Progenitor cell of endocrine pancreas (in vitro differentiated cells): Measurements from ENCODE around the gene COL15A1. TPM values are rescaled to one million over a fixed set of nuclear protein-coding genes. Genes with fewer than 3 reads are reported as not detected.

Experiments
- DNase-seq: peaks from one replicate; pipeline ENCODE4 v3.0.0; 2021; ENCODE audit warnings: low spot score; ENCODE audit not compliant: unreplicated experiment
- H3K27ac Mint-ChIP-seq: 2 replicates; pipeline ENCODE4 v1.8.0; 2021; ENCODE audit warnings: mild to moderate bottlenecking, moderate library complexity, mixed read lengths
- H3K27me3 Mint-ChIP-seq: 2 replicates; pipeline ENCODE4 v1.8.0; 2021; ENCODE audit warnings: mixed read lengths
- H3K36me3 Mint-ChIP-seq: 2 replicates; pipeline ENCODE4 v1.8.0; 2022; ENCODE audit warnings: mixed read lengths; ENCODE audit not compliant: insufficient read depth
- H3K4me1 Mint-ChIP-seq: 2 replicates; pipeline ENCODE4 v1.8.0; 2021; ENCODE audit warnings: low read depth, mixed read lengths
- H3K4me3 Mint-ChIP-seq: 2 replicates; pipeline ENCODE4 v1.8.0; 2021; ENCODE audit warnings: low read depth, mild to moderate bottlenecking, moderate library complexity, mixed read lengths
- H3K9me3 Mint-ChIP-seq: 2 replicates; pipeline ENCODE4 v1.8.0; 2021; ENCODE audit warnings: low read depth, mixed read lengths
- CTCF ChIP-seq: fragments of 200-600 bp; sonication (generic); IDR thresholded peaks from one replicate; pipeline ENCODE4 v1.5.0; 2021; ENCODE audit warnings: antibody characterized with exemption, mild to moderate bottlenecking; ENCODE audit not compliant: unreplicated experiment
- total RNA-seq: library from RNA; stranded (reverse); gene quantifications from 2 replicates; pipeline ENCODE4 v1.2.1, GENCODE V29; 2021

The COL15A1 gene
- total RNA-seq, 1 donor from 2014 or later: not detected

GRCh38 chr9:98977813-98978212, 34.1 kb downstream of the COL15A1 start:
- Mint-ChIP-seq H3K36me3 (no peaks in the 10 kb centered on the region), H3K4me3 (no peak overlapping the region), H3K27ac (no peak overlapping the region), H3K4me1 (no peaks in the 10 kb centered on the region), H3K27me3 (peaks cover 36% of the 10 kb centered on the region), H3K9me3 (no peaks in the 10 kb centered on the region)
- no peak for TF ChIP-seq CTCF
- no peak for DNase-seq

- H3K27me3 Mint-ChIP-seq: peaks cover 32% of the 10 kb centered on the region
- H3K27ac Mint-ChIP-seq: no peak overlapping the region
- H3K4me3 Mint-ChIP-seq: no peak overlapping the region
Measured at GRCh38 chr9:98978231-98978681, 34.5 kb downstream of the COL15A1 start.

GRCh38 chr9:98980291-98980690, 36.6 kb downstream of the COL15A1 start:
- Mint-ChIP-seq H3K4me1 (no peaks in the 10 kb centered on the region), H3K4me3 (no peak overlapping the region)
- no peak for TF ChIP-seq CTCF

More at GRCh38 chr9:98978231-98978681, 34.5 kb downstream of the COL15A1 start:
- no peaks in the 10 kb centered on the region for H3K9me3 Mint-ChIP-seq
- H3K4me1 Mint-ChIP-seq: no peaks in the 10 kb centered on the region
- no peak for DNase-seq
- no peak for TF ChIP-seq CTCF
- no peaks in the 10 kb centered on the region for H3K36me3 Mint-ChIP-seq

GRCh38 chr9:98983295-98984268, 39.9 kb downstream of the COL15A1 start:
- TF ChIP-seq CTCF: no peak
- no peak for DNase-seq
- Mint-ChIP-seq H3K4me3 (no peak overlapping the region), H3K4me1 (no peaks in the 10 kb centered on the region), H3K9me3 (no peaks in the 10 kb centered on the region), H3K36me3 (no peaks in the 10 kb centered on the region), H3K27ac (no peak overlapping the region), H3K27me3 (peaks cover 2% of the 10 kb centered on the region)

More at GRCh38 chr9:98980291-98980690, 36.6 kb downstream of the COL15A1 start:
- Mint-ChIP-seq H3K36me3 (no peaks in the 10 kb centered on the region), H3K27me3 (peaks cover 19% of the 10 kb centered on the region), H3K27ac (no peak overlapping the region), H3K9me3 (no peaks in the 10 kb centered on the region)
- no peak for DNase-seq

GRCh38 chr9:98985596-98985995, 41.9 kb downstream of the COL15A1 start:
- Mint-ChIP-seq H3K27ac (no peak overlapping the region), H3K4me3 (no peak overlapping the region), H3K4me1 (no peaks in the 10 kb centered on the region), H3K9me3 (no peaks in the 10 kb centered on the region), H3K36me3 (no peaks in the 10 kb centered on the region), H3K27me3 (peaks cover 2% of the 10 kb centered on the region)
- no peak for DNase-seq
- TF ChIP-seq CTCF: no peak
